Adipocyte (in vitro differentiated cells): ENCODE results near the gene FAM193B.

Experiments
- DNase-seq: peaks from one replicate; pipeline ENCODE4 v3.0.0-alpha.2; 2015; ENCODE audit warnings: low read depth
- H3K27me3 ChIP-seq: replicated peaks from 2 replicates; pipeline ENCODE4 v1.7.0; 2013; ENCODE audit warnings: mild to moderate bottlenecking, low read length, moderate library complexity; ENCODE audit not compliant: control insufficient read depth, insufficient read depth
- H3K36me3 ChIP-seq: 2 replicates; pipeline ENCODE4 v1.7.0; 2013; ENCODE audit warnings: low read length, mild to moderate bottlenecking, moderate library complexity; ENCODE audit not compliant: control insufficient read depth, insufficient read depth, severe bottlenecking
- H3K4me1 ChIP-seq: 2 replicates; pipeline ENCODE4 v1.7.0; 2013; ENCODE audit warnings: mild to moderate bottlenecking, low read length, moderate library complexity; ENCODE audit not compliant: control insufficient read depth, insufficient read depth
- H3K4me3 ChIP-seq: 2 replicates; pipeline ENCODE4 v1.7.0; 2013; ENCODE audit warnings: mild to moderate bottlenecking, low read length, moderate library complexity
- H3K9ac ChIP-seq: 2 replicates; pipeline ENCODE4 v1.7.0; 2013; ENCODE audit warnings: mild to moderate bottlenecking, low read length, moderate library complexity
- H3K9me3 ChIP-seq: 2 replicates; pipeline ENCODE4 v1.7.0; 2013; ENCODE audit warnings: mild to moderate bottlenecking, low read length, moderate library complexity; ENCODE audit not compliant: control insufficient read depth

Gene FAM193B

DNA sequence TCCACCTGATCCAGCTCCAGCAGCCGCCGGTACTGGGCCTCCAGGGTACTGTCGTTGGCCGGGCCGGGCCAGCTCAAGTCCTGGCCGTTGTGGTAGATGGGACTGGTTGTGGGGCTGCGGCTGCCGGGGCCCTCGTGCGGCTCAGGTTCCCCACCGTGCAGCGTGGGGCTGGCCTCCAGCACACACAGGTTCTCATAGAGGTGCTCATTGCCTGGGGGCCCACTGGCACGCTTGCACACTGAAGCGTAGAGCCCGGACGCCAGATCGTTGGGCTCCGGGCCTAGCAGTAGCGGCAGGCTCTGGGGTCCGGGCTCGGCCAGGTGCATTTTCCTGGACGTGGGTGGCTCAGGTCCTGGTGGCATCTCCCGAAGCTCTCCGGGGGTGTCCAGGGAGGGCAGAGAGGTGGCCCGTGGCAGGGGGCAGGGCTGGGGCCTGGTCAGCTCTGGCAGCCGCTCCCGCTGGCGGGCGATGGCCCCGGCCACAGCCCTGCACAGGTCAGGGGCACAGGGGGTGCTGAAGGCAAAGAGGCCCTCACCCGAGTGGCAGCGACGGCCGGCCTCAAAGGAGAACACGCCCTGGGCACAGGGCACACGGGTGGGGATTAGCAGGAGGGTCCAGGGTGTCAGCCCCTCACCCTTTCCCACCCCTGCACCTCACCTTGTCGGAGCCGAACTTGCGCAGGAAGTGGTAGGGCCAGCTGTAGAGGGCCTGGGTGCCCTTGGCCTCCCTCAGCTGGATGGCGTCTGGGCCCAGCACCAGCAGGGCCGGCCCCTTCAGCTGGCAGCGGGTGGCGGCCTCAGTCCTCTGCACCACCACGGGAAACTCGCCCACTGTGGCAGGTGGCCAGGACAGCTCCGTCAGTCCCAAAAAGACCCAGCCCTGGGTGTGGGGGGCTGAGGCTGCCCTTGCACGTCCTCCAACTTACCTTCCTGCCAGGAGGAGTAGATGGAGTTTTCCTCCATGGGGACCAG is 50.0 kb downstream of the FAM193B start:
- DNase-seq, result no peak
- Histone ChIP-seq H3K4me3 (no peak overlapping the region), H3K27me3 (no peaks in the 10 kb centered on the region)

DNA sequence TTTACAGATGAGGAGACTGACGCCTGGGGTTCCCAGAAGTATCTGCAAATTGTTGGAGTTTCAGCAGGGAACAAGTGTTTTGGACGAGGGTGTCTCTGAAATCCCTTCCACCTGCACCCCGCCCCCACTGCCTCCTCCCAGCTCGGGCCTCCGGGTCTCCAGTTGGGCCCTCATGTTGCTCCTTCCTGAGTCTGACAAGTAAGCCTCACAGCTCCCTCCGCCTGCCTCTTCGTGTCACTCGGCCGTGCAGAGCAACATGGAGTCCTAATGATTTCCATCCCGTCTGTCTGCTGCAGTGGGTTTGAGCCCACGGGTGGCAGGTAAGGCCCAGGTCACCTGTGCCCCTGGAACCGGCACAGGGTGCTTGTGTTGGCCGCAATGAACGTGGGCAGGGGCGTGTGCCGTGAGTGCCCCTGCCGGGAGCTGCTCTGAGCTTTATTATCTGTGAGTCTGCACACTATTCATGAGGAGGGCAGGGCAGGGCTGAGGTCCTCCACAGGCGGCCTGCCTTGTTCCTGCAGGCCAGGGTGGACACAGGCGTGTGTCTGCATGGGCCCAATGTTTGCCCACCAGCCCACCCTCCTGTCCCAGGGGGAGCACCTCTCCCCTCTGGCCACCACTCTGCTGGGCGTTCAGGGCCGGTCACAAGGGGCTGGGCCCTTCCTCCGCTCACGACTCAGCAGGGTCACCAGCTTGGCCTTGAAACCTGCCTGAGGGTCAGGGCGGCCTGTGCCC is 50.8 kb downstream of the FAM193B start:
- Histone ChIP-seq H3K4me3 (no peak overlapping the region), H3K27me3 (no peaks in the 10 kb centered on the region), H3K4me1 (no peaks in the 10 kb centered on the region), H3K9me3 (no peaks in the 10 kb centered on the region), H3K36me3 (peaks cover 3% of the 10 kb centered on the region), H3K9ac (no peak overlapping the region)
- no peak for DNase-seq

More for the DNA sequence above, 50.0 kb downstream of the FAM193B start:
- Histone ChIP-seq H3K4me1 (no peaks in the 10 kb centered on the region), H3K36me3 (peaks cover 3% of the 10 kb centered on the region), H3K9ac (no peak overlapping the region), H3K9me3 (no peaks in the 10 kb centered on the region)

DNA sequence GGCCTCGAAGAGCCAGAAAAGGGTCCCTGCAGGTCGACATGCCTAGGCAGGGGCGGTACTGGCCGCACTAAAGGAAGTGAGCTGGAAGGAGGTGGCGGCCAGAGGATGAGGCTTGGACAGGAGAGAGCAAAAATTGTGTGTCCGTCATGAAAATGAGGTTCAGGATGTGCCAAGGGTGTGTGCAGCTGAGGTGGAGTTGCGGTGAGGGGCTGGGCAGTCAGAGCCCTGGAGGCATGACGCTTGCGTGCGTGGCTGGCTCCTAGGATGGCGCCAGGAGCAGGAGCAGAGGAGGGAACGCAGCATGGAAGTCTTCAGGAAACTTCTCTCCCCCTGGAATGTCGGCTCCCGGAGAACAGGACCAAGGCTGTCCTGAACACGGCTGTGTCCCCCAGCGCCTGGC is 51.5 kb downstream of the FAM193B start:
- H3K9me3 ChIP-seq, result no peaks in the 10 kb centered on the region
- H3K27me3 ChIP-seq, result no peaks in the 10 kb centered on the region
- H3K36me3 ChIP-seq, result peaks cover 3% of the 10 kb centered on the region
- peaks cover 5% of the 10 kb centered on the region for H3K4me1 ChIP-seq
- H3K9ac ChIP-seq, result no peak overlapping the region
- DNase-seq, result no peak
- H3K4me3 ChIP-seq, result no peak overlapping the region

DNA sequence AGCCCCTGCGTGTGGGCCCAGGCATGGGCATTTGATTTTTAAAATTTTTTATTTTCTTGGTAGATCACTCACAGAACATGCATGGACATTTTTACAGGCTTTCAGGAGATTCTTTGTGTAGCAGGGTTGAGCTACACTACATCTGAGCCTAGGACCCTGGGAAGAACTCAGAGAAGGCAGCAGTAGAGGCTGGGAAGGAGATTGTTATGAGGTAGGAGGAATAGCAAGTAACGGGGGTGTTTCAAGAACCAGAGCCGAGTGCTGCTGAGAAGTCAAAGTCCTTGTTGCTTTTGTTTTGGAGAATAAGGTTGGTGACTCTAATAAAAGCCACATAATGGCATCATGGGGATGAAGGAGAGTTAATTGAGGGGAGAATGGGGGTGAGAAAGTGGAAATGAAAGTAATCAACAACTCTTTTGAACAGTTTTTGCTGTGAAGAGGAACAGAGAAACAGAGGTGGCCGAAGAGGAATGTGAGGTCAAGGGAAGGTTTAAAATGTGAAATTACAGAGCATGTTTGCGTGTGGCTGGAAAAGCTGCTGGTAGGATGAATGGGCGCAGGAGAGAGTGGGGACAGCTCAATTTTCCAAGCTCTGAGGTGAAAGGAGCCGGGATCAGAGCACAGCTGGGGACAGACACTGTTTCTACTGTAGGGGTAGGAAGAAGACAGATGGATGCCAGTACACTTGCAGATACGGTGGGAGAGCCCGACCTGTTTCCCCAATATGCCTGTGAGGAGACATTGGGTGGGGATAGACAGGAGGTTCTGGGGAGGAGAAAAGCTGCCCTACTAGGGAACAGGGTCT is 52.3 kb downstream of the FAM193B start:
- H3K4me3 ChIP-seq, result no peak overlapping the region

DNA sequence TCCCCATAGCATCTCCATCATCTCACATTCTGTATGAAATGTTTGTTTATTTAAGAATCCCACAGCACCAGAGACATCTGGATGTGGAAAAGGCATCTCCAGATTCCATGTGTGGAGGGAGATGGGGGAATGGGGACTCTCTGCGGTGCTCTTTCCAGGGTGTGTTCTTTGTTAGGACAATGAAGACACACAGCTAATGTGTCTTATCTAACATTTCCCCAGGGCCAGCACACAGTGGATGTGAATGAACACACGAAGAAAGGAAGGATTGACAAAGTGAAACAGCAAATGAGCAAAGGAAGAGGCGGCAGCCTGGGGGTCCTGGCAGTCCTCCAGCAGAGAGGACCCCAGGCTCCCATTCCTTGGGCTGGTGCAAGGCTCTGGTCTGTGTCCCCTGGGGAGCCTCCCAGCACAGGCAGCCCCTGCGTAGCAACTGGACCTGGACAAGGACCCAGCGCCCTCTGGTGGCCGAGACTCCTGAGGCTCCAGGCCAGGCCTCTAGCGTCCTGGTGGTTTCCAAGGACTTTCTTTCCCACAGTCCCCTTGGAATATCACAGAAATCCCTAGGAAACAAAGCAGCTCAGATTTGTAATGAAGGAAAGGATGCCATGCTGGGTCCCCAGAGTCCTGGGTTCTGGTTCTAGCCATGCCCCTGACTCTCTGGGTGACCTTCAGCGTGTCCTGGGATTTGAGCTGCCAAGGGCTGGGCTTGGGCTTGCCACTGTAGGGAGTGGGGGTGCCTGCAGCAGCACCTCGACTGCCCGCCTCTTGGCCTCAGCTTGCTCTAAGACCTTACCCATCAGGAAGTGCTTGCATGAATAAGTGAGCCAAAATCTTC is 53.5 kb downstream of the FAM193B start:
- H3K9me3 ChIP-seq, result no peaks in the 10 kb centered on the region
- H3K27me3 ChIP-seq, result no peaks in the 10 kb centered on the region
- H3K9ac ChIP-seq, result peak overlapping the region; percentile 8
- no peak overlapping the region for H3K4me3 ChIP-seq
- peak; percentile 96 for DNase-seq
- peaks cover 13% of the 10 kb centered on the region for H3K4me1 ChIP-seq
- H3K36me3 ChIP-seq, result peaks cover 3% of the 10 kb centered on the region

More for the DNA sequence above, 52.3 kb downstream of the FAM193B start:
- Histone ChIP-seq H3K4me1 (peaks cover 6% of the 10 kb centered on the region), H3K9ac (no peak overlapping the region), H3K27me3 (no peaks in the 10 kb centered on the region), H3K36me3 (peaks cover 3% of the 10 kb centered on the region), H3K9me3 (no peaks in the 10 kb centered on the region)
- no peak for DNase-seq

GRCh38 chr5:177499842-177500241 is 54.5 kb downstream of the FAM193B start:
- DNase-seq, result peak; percentile 38

GRCh38 chr5:177498013-177498787 is 56.2 kb downstream of the FAM193B start:
- Histone ChIP-seq H3K36me3 (peaks cover 4% of the 10 kb centered on the region), H3K27me3 (no peaks in the 10 kb centered on the region), H3K4me3 (peak overlapping the region; percentile 85), H3K9ac (peak overlapping the region; percentile 81), H3K4me1 (peaks cover 39% of the 10 kb centered on the region), H3K9me3 (no peaks in the 10 kb centered on the region)
- DNase-seq, result no peak

More at GRCh38 chr5:177499842-177500241, 54.5 kb downstream of the FAM193B start:
- no peaks in the 10 kb centered on the region for H3K9me3 ChIP-seq
- peaks cover 24% of the 10 kb centered on the region for H3K4me1 ChIP-seq
- no peaks in the 10 kb centered on the region for H3K27me3 ChIP-seq
- peaks cover 3% of the 10 kb centered on the region for H3K36me3 ChIP-seq
- no peak overlapping the region for H3K9ac ChIP-seq
- no peak overlapping the region for H3K4me3 ChIP-seq

- Histone ChIP-seq H3K27me3 (no peaks in the 10 kb centered on the region), H3K4me1 (peaks cover 43% of the 10 kb centered on the region), H3K36me3 (peaks cover 7% of the 10 kb centered on the region), H3K4me3 (peak within 1 kb of the TSS; percentile 85), H3K9ac (peak within 1 kb of the TSS; percentile 98), H3K9me3 (no peaks in the 10 kb centered on the region)
- peak; percentile 99 for DNase-seq
These were observed 56.9 kb downstream of the FAM193B start, which contains the start of gene PDLIM7 for GRCh38 chr5:177497292-177498012. Gene PDLIM7 (minus strand): TSS chr5:177497604. CDS start chr5:177496512, 1,092 bp downstream.

DNA sequence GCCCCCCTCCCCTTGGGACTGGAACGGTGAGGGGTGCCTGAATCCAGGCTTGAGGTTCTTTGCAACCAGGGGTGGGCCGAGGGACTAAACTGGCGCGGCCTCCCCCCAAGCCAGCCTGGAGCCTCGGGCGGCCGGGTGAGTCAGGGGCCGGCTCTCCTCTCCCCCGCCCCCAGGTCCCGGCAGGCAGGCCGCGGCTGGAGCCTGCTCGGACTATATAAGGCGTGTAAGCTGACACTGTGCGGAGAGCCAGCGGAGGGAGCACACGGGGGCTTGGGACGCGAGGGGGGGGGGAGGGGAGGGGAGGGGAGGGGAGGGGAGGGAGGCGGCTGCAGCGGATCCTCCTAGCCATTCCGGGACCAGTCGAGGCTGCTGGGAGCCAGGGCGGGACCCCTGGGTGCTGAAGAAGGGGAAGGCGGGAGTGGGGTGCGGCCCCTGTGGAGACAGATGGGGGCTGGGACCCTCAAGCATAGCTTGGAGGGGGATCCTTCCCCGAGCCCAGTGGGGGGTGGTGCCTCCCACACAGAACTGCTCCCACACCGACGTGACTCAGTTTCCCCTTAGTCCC is 57.6 kb downstream of the FAM193B start:
- H3K27me3 ChIP-seq, result no peaks in the 10 kb centered on the region
- peak overlapping the region; percentile 98 for H3K9ac ChIP-seq
- H3K4me3 ChIP-seq, result peak overlapping the region; percentile 85
- peaks cover 43% of the 10 kb centered on the region for H3K4me1 ChIP-seq
- H3K36me3 ChIP-seq, result peaks cover 10% of the 10 kb centered on the region
- DNase-seq, result peak; percentile 97
- no peaks in the 10 kb centered on the region for H3K9me3 ChIP-seq
